Measurements from ENCODE around the gene LRRIQ4. TPM values are rescaled to one million over a fixed set of nuclear protein-coding genes. Genes with fewer than 3 reads are reported as not detected.

LRRIQ4 gene
- total RNA-seq, 1 donor from 2014 or later, result 0.31 TPM

- no peak for DNase-seq
Observed at GRCh38 chr3:169809230-169809795, 3.4 kb upstream of the LRRIQ4 start.

- DNase-seq, result peak; percentile 39
Observed at GRCh38 chr3:169811631-169812331, 889 bp upstream of the LRRIQ4 start.

DNA sequence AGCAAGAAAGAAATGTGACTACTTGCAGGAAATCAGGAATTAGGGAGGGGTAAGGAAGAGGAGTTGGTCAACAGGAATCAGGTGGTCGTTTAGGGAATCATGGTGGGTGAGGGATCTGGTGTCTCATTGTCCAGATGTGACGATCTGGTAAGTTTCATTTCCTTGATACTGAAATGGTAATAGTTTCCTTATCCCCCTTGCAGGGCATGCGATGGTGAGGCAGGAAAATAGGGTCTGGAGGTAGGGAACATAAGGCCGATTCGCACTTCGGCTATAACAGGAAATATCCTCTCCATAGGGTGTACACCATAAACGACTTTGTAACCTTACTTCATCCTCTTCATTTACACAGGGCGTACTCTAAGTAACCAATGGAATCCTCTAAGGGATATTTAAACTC is 608 bp downstream of the LRRIQ4 start:
- DNase-seq, result no peak

- DNase-seq, result no peak
Observed at GRCh38 chr3:169813757-169814517, 1.3 kb downstream of the LRRIQ4 start.

DNA sequence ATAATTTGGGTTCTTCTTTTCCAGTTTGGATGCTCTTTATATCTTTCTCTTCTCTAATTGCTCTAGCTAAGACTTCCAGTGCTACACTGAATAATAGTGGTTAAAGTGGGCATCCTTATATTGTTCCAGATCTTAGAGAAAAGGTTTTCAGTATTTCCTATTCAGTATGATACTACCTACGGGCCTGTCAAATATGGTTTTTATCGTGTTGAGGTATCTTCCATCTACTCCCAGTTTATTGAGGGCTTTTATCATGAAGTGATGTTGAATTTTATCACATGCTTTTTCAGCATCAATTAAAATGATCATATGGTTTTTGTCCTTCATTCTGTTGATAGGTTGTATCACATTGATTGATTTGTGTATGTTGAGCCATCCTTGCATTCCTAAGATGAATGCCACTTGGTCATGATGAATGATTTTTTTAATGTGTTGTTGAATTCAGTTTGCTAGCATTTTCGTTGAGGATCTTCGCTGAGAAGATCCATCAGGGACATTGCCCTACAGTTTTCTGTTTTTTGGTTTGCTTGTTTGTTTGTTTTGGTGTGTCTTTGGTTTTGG is 3.0 kb downstream of the LRRIQ4 start:
- no peak for DNase-seq

DNA sequence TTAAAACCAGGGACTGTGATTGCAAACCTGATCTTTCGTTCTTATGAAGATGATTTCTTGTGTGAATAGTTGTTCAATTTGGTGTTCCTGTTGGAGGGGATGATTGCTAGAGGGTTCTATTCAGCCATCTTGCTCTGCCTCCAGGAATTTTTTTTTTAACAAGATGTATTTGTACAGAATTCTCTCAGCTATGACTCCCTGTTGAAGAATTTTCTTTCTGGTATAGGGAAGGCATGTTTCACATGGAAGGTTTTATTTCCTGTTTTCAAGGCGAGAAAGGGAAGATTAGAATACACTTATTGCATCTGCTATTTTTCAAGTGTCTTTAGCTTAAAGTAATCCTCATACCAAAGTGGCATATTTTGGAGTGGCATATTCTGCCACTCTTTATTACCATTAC is 5.6 kb downstream of the LRRIQ4 start:
- DNase-seq, result no peak

DNA sequence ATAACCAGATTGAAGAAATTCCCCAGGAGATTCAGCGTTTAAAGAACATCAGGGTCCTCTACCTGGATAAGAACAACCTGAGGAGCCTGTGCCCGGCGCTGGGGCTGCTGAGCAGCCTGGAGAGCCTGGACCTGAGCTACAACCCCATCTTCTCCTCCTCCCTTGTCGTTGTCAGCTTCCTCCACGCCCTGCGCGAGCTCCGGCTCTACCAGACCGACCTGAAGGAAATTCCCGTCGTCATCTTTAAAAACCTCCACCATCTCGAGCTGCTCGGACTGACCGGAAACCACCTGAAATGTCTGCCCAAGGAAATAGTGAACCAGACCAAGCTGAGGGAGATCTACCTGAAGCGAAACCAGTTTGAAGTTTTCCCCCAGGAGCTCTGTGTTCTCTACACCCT is 9.4 kb downstream of the LRRIQ4 start:
- DNase-seq, result no peak

DNA sequence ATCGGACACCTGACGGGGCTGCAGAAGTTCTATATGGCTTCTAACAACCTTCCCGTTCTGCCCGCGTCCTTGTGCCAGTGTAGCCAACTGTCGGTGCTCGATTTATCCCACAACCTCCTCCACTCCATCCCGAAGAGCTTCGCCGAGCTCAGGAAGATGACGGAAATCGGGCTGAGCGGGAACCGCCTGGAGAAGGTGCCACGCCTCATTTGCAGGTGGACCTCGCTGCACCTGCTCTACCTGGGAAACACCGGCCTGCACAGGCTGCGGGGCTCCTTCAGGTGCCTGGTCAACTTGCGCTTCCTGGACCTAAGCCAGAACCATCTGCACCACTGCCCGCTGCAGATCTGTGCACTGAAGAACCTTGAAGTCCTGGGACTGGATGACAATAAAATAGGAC is 9.9 kb downstream of the LRRIQ4 start:
- no peak for DNase-seq

- DNase-seq, result no peak
Observed at GRCh38 chr3:169822983-169823382, 10.3 kb downstream of the LRRIQ4 start.

DNA sequence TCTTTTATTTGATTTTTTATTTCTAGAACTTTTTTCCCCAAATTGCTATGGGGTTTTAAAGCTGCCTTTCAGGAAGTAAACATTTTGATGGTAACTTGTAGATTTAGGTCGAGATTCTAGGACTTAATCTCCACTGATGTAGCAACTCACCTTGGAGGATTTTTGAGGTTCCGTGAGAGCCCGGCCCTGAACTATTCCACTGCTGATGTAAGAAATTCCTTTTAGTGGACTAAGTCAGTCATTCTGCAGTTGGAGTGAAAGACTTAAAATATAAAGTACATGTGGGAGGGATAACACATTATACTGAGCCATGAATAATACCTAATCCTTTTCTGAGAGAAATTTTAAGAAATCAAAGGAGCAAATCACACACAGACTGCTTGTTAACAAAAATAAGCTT is 12.6 kb downstream of the LRRIQ4 start:
- DNase-seq, result no peak

DNA sequence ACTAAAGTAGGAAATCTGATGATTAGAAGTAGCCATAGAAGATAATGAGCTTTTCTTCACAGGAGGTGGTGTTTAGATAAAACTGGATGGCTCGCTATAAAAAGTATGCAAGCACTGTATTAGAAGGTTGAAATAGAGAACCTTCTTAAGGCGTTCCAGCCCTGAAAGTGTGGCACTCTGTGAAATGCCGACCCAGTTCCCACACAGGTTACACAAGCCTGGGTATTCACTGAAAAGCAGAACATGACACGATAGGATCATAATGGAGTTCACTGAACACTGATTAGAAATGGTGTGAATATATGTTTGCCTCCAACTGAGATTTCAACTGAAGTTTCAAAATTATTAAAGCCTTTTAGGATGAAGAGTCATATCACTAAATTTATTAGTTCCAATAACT is 15.0 kb downstream of the LRRIQ4 start:
- DNase-seq, result no peak

DNA sequence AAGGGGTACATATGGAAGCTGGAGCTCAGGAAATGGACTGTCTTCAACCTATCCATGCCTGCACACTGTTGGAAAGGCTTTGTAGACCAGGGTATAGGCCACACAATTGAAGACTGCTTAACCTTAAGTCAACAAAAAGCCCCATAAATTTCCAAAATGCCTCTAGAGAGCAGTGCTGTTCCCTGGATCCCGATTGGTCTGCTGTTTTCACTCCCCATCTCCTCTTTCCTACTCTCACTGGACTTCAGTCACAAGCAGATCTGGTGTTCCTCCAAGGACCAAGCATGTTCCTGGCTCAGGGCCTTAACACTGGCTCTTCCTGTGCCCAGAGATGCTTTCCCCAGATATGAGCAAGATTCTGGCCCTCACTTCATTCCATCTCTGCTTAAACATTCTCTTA is 22.9 kb downstream of the LRRIQ4 start:
- no peak for DNase-seq

- no peak for DNase-seq
Observed at GRCh38 chr3:169836078-169836941, 23.6 kb downstream of the LRRIQ4 start.

GRCh38 chr3:169836942-169837275 is 24.2 kb downstream of the LRRIQ4 start:
- DNase-seq, result no peak

DNA sequence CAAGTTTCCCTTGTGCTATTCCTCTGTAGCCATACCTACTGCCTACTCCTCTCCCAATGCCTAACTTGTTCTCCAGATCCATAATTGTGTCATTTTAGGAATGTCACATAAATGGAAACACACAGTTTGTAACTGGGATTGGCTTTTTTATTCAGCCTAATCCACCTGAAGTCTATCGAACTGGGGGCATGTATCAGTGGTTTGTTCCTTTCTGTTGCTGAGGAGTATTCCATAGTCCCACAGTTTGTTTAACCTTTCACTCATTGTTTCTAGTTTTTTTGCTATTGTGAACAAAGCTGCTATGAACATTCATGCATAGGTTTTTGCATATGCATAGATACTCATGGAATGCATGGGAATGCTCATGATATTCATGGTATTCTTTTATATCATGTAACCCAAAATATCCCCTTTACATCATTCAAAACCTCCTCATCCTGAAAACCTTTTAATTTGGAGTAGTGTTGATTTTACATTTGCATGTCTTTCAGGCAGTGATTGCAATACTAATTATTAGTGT is 25.9 kb downstream of the LRRIQ4 start:
- DNase-seq, result no peak

GRCh38 chr3:169841171-169841570 is 28.5 kb downstream of the LRRIQ4 start:
- DNase-seq, result no peak

- DNase-seq, result no peak
Observed at GRCh38 chr3:169842960-169843359, 30.3 kb downstream of the LRRIQ4 start.

DNA sequence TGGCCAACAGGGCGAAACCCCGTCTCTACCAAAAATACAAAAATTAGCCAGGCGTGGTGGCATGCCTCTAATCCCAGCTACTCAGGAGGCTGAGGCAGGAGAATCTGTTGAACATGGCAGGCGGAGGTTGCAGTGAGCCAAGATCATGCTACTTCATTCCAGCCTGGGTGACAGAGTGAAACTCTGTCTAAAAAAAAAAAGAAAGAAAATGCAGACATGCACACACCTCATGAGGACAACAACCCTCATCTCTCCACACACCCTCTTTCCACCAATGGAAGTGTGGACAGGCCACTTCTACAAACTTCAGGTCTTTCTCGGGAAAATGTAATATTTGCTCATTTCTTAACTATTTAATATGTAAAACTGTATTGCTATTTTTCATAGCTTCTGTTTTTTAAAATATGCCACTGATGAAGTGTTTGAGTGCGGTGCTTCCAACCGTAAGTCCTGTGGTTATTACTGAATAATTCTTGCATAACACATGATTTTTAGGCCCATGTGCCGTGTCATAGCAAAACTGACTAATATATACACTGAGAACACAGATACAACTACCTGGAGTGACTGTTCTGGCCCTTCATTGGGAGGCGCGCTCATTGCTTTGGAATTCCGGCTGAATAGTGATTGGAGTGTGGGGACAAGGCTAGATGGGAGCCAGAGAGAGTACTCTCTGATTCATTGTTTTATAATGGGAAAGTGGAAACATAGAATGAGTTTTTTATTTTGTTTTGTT is 34.0 kb downstream of the LRRIQ4 start:
- DNase-seq, result no peak

GRCh38 chr3:169847896-169848295 is 35.2 kb downstream of the LRRIQ4 start:
- no peak for DNase-seq

DNA sequence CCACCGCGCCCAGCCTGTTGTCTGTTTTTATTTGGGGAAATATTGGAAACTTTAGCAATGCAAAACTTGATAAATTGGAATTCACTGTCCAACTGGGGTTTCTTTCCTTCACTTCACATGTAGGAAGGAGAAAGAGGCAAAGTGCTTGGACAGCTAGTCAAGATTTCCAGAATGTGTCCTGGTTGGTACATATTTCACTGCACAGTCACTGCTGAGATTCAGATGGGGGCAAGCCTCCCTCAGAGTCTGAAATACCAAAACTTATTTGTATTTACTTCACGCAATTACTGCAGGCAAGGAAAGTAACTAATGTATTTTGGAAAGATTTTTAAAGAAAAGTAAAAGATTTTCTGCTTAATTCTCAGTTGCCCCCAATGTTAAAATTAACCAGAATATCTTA is 36.1 kb downstream of the LRRIQ4 start:
- DNase-seq, result no peak

DNA sequence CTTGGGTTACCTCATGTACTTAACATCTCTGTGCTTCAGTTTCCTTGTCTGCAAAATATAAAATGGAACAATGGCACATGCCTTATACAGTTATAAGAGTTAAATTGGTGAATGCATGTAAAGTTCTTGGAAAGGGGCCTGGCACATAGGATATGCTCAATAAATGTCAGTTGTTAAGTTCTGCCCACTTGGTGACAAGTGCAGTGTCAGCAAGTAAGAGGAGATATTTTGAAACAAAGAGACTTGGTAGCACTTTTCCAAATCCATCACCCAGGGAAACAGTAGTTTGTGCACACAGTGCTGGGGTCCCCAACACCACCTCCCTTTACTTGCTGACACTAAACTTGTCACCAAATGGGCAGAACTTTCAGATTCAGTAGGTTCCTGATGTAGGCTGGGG is 37.9 kb downstream of the LRRIQ4 start:
- no peak for DNase-seq

DNA sequence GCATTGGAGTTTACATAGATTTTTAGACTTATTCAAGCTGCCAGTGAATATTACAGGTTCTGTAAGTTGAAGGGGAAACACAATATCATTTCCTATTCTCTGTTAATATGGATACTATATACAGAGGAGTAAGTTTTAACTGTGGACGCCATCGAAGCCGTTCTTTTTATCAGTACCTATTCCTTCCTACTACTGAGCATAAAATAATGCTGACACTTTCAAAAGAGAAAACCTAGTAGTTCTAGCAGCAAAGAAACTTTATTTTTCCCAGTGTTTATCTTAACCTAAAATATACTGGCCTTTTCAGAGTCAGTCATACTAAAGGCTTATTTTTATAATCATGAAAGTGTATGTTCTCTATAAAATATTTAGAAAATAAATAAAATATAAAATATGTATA is 42.8 kb downstream of the LRRIQ4 start:
- no peak for DNase-seq
